Endodermal cell (in vitro differentiated cells): ENCODE data around the gene EDNRA. TPM values are rescaled to one million over a fixed set of nuclear protein-coding genes. Genes with fewer than 3 reads are reported as not detected.
A peak's percentile ranks its signal among the peaks of the same experiment; 100 is the strongest.

Experiments
- DNase-seq: peaks from one replicate; pipeline ENCODE4 v3.0.0-alpha.2; 2017
- H3K27ac ChIP-seq: 2 replicates; pipeline ENCODE4 v1.5.1; 2013; ENCODE audit warnings: mild to moderate bottlenecking, low read depth, low read length, moderate library complexity
- H3K27me3 ChIP-seq: 2 replicates; pipeline ENCODE4 v1.6.1; 2013; ENCODE audit warnings: mild to moderate bottlenecking, low read length, moderate library complexity; ENCODE audit not compliant: insufficient read depth, control insufficient read depth, poor library complexity, severe bottlenecking
- H3K36me3 ChIP-seq: 2 replicates; pipeline ENCODE4 v1.7.0; 2013; ENCODE audit warnings: mild to moderate bottlenecking, low read length, moderate library complexity; ENCODE audit not compliant: control insufficient read depth, insufficient read depth
- H3K4me1 ChIP-seq: one replicate; pipeline ENCODE4 v1.7.0; 2013; ENCODE audit warnings: low read length; ENCODE audit not compliant: control insufficient read depth, insufficient read depth
- H3K4me3 ChIP-seq: 2 replicates; pipeline ENCODE4 v1.5.1; 2013; ENCODE audit warnings: mild to moderate bottlenecking, low read length, moderate library complexity
- H3K9ac ChIP-seq: 2 replicates; pipeline ENCODE4 v1.6.1; 2013; ENCODE audit warnings: mild to moderate bottlenecking, low read length, moderate library complexity; ENCODE audit not compliant: poor library complexity, severe bottlenecking; ENCODE audit errors: extremely low read depth
- H3K9me3 ChIP-seq: 2 replicates; pipeline ENCODE4 v1.6.1; 2013; ENCODE audit warnings: mild to moderate bottlenecking, low read length, moderate library complexity; ENCODE audit not compliant: control insufficient read depth
- H3K27ac Mint-ChIP-seq: 2 replicates; pipeline ENCODE4 v1.8.0; 2020; ENCODE audit warnings: mixed read lengths
- H3K27me3 Mint-ChIP-seq: 2 replicates; pipeline ENCODE4 v1.8.0; 2021; ENCODE audit warnings: mild to moderate bottlenecking, mixed read lengths; ENCODE audit not compliant: insufficient read depth
- H3K36me3 Mint-ChIP-seq: 2 replicates; pipeline ENCODE4 v1.8.0; 2020; ENCODE audit warnings: low read depth, mixed read lengths
- H3K4me1 Mint-ChIP-seq: 2 replicates; pipeline ENCODE4 v1.8.0; 2020; ENCODE audit warnings: mixed read lengths
- H3K4me3 Mint-ChIP-seq: 2 replicates; pipeline ENCODE4 v1.8.0; 2020; ENCODE audit warnings: mild to moderate bottlenecking, moderate library complexity, mixed read lengths
- H3K9me3 Mint-ChIP-seq: 2 replicates; pipeline ENCODE4 v1.8.0; 2020; ENCODE audit warnings: mild to moderate bottlenecking, mixed read lengths
- CTCF ChIP-seq: fragments of 200-600 bp; sonication (generic); conservative IDR thresholded peaks from 2 replicates; pipeline ENCODE4 v1.5.0; 2021; ENCODE audit warnings: antibody characterized with exemption, mild to moderate bottlenecking
- WGBS, 2 experiments: methylation state at CpG; one replicate each; pipeline versions ENCODE4 v1.1.5 to v1.1.7; 2013; ENCODE audit warnings: missing lambda C conversion rate in 2 of 2, mixed read lengths in 1 of 2; ENCODE audit not compliant: insufficient coverage in 1 of 2, insufficient read length in 1 of 2; 5-methylcytosine and 5-hydroxymethylcytosine counted together
- total RNA-seq, 2 donors: library from RNA; stranded (reverse); fragmentation: NEBNext Ultra II Directional in 1 of 2; extraction: Animal tissue kit (Norgen Biotek cat#: 25700) in 1 of 2; gene quantifications; 2 replicates in 1 of 2; 3 replicates in 1 of 2; pipeline ENCODE4 v1.2.1, GENCODE V29; 2021

EDNRA gene
- total RNA-seq, 2 donors from 2014 or later: 11.5 to 13.2 TPM

- H3K4me1 Mint-ChIP-seq: no peaks in the 10 kb centered on the region
- H3K4me1 ChIP-seq: no peaks in the 10 kb centered on the region
- H3K36me3 Mint-ChIP-seq: no peaks in the 10 kb centered on the region
- no peak for TF ChIP-seq CTCF
- H3K9ac ChIP-seq: no peak overlapping the region
- no peak overlapping the region for H3K4me3 Mint-ChIP-seq
- H3K36me3 ChIP-seq: no peaks in the 10 kb centered on the region
- DNase-seq: no peak
- peaks cover 8% of the 10 kb centered on the region for H3K9me3 Mint-ChIP-seq
- peaks cover 20% of the 10 kb centered on the region for H3K9me3 ChIP-seq
- H3K27ac Mint-ChIP-seq: no peak overlapping the region
- 86 to 92% methylated on average over 2 to 3 of the region's 3 CpGs for WGBS, 2 experiments
- peak overlapping the region; percentile 16 for H3K27ac ChIP-seq
- no peaks in the 10 kb centered on the region for H3K27me3 Mint-ChIP-seq
- H3K4me3 ChIP-seq: no peak overlapping the region
- H3K27me3 ChIP-seq: no peaks in the 10 kb centered on the region
Measured at GRCh38 chr4:147586032-147586431, 105.1 kb downstream of the EDNRA start.

- H3K27ac Mint-ChIP-seq: no peak overlapping the region
- H3K9ac ChIP-seq: no peak overlapping the region
- no peaks in the 10 kb centered on the region for H3K36me3 Mint-ChIP-seq
- no peak for DNase-seq
- H3K9me3 ChIP-seq: peaks cover 20% of the 10 kb centered on the region
- H3K27me3 Mint-ChIP-seq: no peaks in the 10 kb centered on the region
- no peaks in the 10 kb centered on the region for H3K27me3 ChIP-seq
- H3K4me3 ChIP-seq: no peak overlapping the region
- no peaks in the 10 kb centered on the region for H3K4me1 ChIP-seq
- no peak for TF ChIP-seq CTCF
- peak overlapping the region; percentile 16 for H3K27ac ChIP-seq
- no peaks in the 10 kb centered on the region for H3K36me3 ChIP-seq
- H3K9me3 Mint-ChIP-seq: peaks cover 8% of the 10 kb centered on the region
- no peak overlapping the region for H3K4me3 Mint-ChIP-seq
- no peaks in the 10 kb centered on the region for H3K4me1 Mint-ChIP-seq
- 81 to 94% methylated on average over 3 to 4 of the region's 4 CpGs for WGBS, 2 experiments
Measured at GRCh38 chr4:147586637-147587036, 105.7 kb downstream of the EDNRA start.

DNA sequence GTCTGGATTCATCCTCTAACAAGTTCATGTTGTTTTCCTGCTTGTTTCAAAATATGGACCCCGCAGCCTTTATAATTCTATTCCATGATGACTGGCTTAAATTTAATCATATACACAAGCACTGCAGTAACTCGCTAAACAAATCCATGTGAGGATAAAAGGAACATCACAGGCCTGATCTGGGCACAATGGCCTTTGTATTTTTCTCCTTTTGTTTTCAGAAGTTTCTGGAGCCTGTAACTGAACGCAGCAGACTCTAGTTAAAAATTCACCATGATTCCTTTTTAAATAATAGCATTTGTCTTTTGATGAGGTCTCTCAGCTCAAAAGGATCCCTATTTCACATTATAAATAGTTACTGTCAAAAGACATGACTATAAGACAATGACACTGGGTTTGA lies 106.1 kb downstream of the EDNRA start:
- Histone ChIP-seq H3K27me3 (no peaks in the 10 kb centered on the region), H3K4me3 (no peak overlapping the region), H3K9me3 (peaks cover 20% of the 10 kb centered on the region), H3K27ac (peak overlapping the region; percentile 54), H3K9ac (no peak overlapping the region), H3K36me3 (no peaks in the 10 kb centered on the region), H3K4me1 (no peaks in the 10 kb centered on the region)
- 94% methylated on average over 3 of the region's 3 CpGs; no CpG with 5 or more reads in 1 of the 2 experiments for WGBS, 2 experiments
- H3K27me3 Mint-ChIP-seq: no peaks in the 10 kb centered on the region
- H3K27ac Mint-ChIP-seq: no peak overlapping the region
- H3K9me3 Mint-ChIP-seq: peaks cover 8% of the 10 kb centered on the region
- no peaks in the 10 kb centered on the region for H3K36me3 Mint-ChIP-seq
- H3K4me1 Mint-ChIP-seq: no peaks in the 10 kb centered on the region
- TF ChIP-seq CTCF: no peak
- DNase-seq: no peak
- H3K4me3 Mint-ChIP-seq: no peak overlapping the region
